ENCODE results near the gene FCN1. TPM values are rescaled to one million over a fixed set of nuclear protein-coding genes. Genes with fewer than 3 reads are reported as not detected.

The FCN1 gene
- total RNA-seq, 2 donors from 2014 or later: 12.4 to 27.8 TPM

DNA sequence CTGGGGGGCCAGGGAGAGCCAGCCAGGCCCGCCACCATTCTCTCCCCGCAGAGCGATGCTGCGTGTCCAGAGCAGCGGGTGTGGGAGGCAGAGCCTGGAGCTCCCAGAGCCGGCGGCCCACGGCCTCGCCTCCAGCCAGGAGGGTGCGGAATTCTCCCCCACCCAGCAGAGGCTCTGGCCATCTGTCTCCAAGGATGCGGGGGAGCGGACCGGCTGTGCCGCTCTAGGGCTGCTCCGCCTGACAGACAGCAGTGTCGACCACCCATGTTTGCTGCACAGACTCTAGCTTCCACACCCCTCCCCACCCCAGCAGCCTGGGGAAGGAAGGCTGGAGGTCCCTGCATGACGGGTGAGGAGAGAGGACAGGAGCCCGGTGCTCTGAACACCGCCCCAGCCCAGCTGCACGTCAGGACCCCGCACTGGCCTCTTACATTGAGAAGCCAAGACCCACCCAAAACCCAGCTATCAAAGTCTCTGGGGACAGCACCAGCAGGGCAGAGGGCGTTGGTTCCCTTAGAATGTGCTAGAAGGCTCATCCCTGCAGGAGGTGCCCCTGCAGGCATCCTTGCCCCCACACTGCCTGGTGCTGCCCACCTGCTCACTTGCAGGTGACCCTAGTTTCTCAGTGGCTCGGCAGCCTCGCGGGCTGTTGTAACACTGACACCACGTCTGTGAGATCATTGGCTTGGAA lies 29.7 kb upstream of the FCN1 start:
- no peak overlapping the region for H3K27ac Mint-ChIP-seq
- no peaks in the 10 kb centered on the region for H3K36me3 Mint-ChIP-seq (ENCODE audit: low read depth)
- H3K4me3 Mint-ChIP-seq: no peak overlapping the region
- DNase-seq: no peak
- no peaks in the 10 kb centered on the region for H3K9me3 ChIP-seq (ENCODE audit: control insufficient read depth, low read length, poor library complexity, severe bottlenecking)
- H3K4me1 Mint-ChIP-seq: no peaks in the 10 kb centered on the region
- ATAC-seq: no peak
- H3K27me3 Mint-ChIP-seq: no peaks in the 10 kb centered on the region

DNA sequence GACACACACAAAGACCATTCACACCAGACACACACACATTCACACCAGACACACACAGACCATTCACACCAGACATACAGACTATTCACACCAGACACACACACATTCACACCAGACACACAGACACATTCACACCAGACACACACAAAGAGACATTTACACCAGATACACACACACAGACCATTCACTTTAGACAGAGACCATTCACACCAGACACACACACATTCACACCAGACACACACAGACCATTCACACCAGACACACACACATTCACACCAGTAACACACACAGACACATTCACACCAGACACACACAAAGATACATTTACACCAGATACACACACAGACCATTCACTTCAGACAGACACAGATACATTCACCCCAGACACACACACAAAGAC lies 29.0 kb upstream of the FCN1 start:
- Mint-ChIP-seq H3K4me1 (no peaks in the 10 kb centered on the region), H3K4me3 (no peak overlapping the region), H3K36me3 (ENCODE audit: low read depth) (no peaks in the 10 kb centered on the region), H3K27me3 (no peaks in the 10 kb centered on the region), H3K27ac (no peak overlapping the region)
- no peaks in the 10 kb centered on the region for H3K9me3 ChIP-seq (ENCODE audit: control insufficient read depth, low read length, poor library complexity, severe bottlenecking)
- DNase-seq (no peak), ATAC-seq (no peak)

DNA sequence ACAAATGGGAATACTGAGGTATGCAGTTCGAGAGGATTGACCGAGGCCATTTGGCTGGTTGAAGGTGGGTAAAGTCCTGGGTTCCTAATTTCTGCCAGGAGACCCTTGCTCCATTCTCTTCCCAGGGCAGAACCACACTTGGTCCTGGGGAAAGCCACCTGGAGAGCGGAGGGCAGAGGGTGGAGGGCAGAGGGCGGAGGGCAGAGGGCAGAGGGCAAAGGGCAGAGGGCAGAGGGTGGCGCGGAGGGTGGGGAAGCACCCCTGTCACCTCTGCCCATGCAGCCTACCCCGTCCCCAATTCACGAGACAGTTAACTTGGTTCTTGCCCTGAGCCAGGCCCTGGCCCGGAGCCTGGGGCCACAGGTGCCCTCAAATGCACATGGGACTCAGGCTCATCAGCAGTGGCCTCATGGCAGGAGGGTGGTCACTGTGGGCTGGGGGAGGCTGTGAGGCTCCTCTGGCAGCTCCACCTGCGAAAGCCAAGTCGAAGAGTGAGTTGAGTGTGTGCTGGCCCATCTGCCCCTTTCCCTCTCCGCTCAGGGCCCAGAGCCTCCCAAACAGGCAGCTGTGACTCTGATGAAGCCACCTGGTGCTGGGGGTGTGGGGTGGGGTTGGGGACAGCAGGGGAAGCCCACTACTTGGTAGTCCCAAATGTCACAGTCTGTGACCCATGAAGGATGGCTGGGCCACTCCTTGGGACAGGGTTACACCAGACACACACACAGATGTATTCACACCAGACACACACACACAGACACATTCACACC lies 28.0 kb upstream of the FCN1 start:
- ATAC-seq (no peak), DNase-seq (no peak)
- Mint-ChIP-seq H3K4me1 (no peaks in the 10 kb centered on the region), H3K36me3 (ENCODE audit: low read depth) (no peaks in the 10 kb centered on the region), H3K27me3 (peaks cover 2% of the 10 kb centered on the region), H3K27ac (no peak overlapping the region), H3K4me3 (no peak overlapping the region)
- H3K9me3 ChIP-seq (ENCODE audit: control insufficient read depth, low read length, poor library complexity, severe bottlenecking): no peaks in the 10 kb centered on the region

DNA sequence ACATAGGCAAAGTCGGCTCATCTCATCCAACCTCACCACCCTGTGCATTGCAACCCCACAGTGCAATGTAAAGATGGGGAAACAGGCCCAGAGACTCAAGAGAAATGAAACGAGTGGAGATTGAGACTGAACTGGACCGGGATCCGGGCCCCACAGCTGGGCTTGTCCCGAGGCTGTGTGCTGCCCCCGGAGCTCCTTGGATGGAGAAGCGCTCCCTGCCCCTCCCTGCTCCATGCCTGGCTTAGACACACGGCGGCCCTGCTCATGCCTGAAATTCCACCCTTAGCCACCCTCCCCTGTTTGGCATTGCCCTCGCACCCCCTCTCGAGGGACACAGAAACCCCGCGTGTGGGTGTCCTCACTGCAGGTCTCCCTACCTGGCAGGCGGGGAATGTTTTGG lies 27.2 kb upstream of the FCN1 start:
- H3K27ac Mint-ChIP-seq: no peak overlapping the region
- no peak overlapping the region for H3K4me3 Mint-ChIP-seq
- H3K4me1 Mint-ChIP-seq: no peaks in the 10 kb centered on the region
- no peak for DNase-seq
- H3K9me3 ChIP-seq (ENCODE audit: control insufficient read depth, low read length, poor library complexity, severe bottlenecking): no peaks in the 10 kb centered on the region
- peaks cover 7% of the 10 kb centered on the region for H3K27me3 Mint-ChIP-seq
- no peak for ATAC-seq
- H3K36me3 Mint-ChIP-seq (ENCODE audit: low read depth): no peaks in the 10 kb centered on the region

DNA sequence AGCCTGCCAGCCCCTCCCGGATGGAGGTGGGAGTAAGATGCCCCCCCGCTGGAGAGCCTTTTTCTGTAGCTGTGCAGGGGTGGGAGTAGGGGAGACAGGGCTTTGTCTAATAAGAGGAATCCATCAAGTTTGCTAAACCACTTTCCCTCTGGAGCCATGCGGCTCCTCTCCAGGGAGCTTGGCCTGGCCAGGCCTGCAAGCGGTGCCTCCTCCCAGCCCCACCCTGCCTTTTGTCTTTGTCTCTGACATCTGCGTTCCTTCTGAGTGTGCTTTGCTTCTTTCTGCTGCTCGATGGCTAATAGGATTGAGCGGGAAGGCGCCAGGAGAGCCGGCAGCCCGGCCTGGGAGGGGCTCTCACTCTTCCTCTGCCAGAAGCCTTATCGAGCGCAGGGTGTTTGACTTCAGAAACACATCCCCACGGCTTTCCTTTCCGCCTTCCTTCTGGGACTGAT lies 26.7 kb upstream of the FCN1 start:
- peaks cover 13% of the 10 kb centered on the region for H3K27me3 Mint-ChIP-seq
- DNase-seq (no peak), ATAC-seq (no peak)
- no peak overlapping the region for H3K4me3 Mint-ChIP-seq
- no peaks in the 10 kb centered on the region for H3K36me3 Mint-ChIP-seq (ENCODE audit: low read depth)
- H3K27ac Mint-ChIP-seq: no peak overlapping the region
- no peaks in the 10 kb centered on the region for H3K4me1 Mint-ChIP-seq
- no peaks in the 10 kb centered on the region for H3K9me3 ChIP-seq (ENCODE audit: control insufficient read depth, low read length, poor library complexity, severe bottlenecking)

DNA sequence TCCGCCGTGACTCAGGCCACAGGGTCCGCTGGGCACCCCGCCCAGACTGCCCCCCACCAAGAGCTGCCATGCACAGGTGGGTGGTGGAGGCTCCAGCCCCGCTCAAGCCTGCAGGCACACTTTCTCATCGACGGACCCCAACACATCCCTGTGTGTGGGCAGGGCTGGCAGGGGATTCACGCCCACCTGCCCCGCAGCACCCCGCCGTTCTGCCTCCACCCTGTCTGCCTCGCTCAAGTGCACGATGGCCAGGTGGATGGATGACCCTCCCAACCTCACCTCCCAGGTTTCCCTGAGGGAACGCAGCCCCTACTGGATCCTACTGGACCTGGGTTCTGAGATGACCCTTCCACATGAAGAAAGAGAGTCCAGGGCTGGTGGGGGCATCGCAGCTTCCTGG lies 26.1 kb upstream of the FCN1 start:
- DNase-seq (no peak), ATAC-seq (no peak)
- no peaks in the 10 kb centered on the region for H3K4me1 Mint-ChIP-seq
- no peaks in the 10 kb centered on the region for H3K9me3 ChIP-seq (ENCODE audit: control insufficient read depth, low read length, poor library complexity, severe bottlenecking)
- H3K4me3 Mint-ChIP-seq: no peak overlapping the region
- H3K36me3 Mint-ChIP-seq (ENCODE audit: low read depth): no peaks in the 10 kb centered on the region
- no peak overlapping the region for H3K27ac Mint-ChIP-seq
- peaks cover 17% of the 10 kb centered on the region for H3K27me3 Mint-ChIP-seq

DNA sequence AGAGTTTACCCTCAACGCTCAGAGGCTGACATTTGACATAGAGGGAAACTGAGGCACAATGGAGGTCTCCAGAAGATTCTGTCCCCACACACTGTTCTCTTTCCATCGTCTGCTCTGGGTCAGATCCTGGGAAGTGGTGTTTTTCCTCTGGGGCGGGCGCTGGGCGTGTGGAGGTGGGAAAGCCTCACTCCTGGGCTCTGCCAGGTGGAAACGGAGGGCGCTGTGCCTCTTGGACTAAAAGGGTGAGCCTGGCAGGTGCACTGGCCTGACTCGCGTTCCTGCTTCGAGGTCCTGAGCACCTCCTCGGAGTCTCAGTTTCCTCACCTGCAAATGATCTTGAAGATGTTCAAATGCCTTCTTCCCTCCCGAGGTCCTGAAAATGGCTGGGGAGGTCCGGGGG lies 25.7 kb upstream of the FCN1 start:
- no peaks in the 10 kb centered on the region for H3K9me3 ChIP-seq (ENCODE audit: control insufficient read depth, low read length, poor library complexity, severe bottlenecking)
- DNase-seq (no peak), ATAC-seq (no peak)
- Mint-ChIP-seq H3K4me3 (no peak overlapping the region), H3K36me3 (ENCODE audit: low read depth) (no peaks in the 10 kb centered on the region), H3K27ac (no peak overlapping the region), H3K4me1 (no peaks in the 10 kb centered on the region), H3K27me3 (peaks cover 17% of the 10 kb centered on the region)

DNA sequence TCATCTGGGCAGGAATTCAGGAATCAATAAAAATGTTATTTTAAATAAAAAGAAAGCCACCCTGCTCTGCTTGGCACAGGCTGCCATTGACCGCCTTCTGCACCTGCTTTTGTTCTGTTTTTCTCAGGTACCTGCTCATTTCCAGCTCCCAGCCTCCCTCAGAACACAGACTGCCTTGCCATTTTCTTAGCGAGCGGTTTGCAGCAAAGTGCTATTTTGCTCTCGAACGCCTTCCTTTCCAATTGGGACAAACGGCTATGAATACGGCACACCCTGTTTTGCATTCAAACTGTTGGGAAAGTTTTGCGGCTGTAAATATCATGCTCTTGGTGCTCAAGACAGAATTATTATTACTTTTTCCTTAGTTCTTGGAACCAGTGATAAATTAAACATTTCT lies 25.1 kb upstream of the FCN1 start:
- H3K36me3 Mint-ChIP-seq (ENCODE audit: low read depth): no peaks in the 10 kb centered on the region
- no peak for ATAC-seq
- H3K27me3 Mint-ChIP-seq: peaks cover 17% of the 10 kb centered on the region
- H3K9me3 ChIP-seq (ENCODE audit: control insufficient read depth, low read length, poor library complexity, severe bottlenecking): no peaks in the 10 kb centered on the region
- no peak for DNase-seq
- no peak overlapping the region for H3K27ac Mint-ChIP-seq
- H3K4me1 Mint-ChIP-seq: no peaks in the 10 kb centered on the region
- H3K4me3 Mint-ChIP-seq: no peak overlapping the region

DNA sequence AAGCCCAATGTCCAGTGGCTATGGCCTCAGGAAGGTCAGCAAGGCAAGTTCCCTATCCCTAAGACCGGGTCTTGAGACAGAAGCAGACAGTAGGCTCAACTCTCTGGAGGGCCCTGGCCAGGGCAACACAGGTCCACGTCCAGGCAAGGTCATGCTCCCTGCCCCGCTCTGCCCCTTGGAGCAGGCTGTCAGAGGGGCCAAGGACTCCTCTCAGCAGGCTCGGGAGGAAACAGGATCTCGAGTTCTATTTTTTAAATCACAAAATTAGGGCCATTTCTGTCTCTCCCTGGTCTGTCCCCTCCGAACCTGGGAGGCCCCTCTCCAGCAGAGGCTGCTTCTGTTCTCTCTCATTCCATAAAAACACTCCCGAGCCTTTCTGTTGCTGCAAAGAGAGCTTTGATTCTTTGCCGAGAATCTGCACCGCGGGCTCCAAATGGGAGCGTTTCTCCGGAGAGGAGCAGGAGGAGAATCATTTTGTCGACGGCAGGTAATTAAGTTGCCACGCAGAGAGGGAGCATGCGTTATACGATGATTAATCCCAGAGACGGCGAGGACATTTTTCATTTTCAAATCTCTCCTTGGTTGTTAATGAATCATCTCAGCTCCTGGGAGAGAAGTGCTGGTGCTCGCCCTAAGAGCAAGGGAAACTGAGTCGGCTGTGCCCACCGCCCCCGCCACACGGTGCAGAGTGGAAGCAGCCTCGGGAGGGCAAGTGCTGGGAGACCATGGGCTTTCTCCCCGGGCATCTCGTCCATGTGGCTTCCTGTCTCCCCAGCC lies 24.5 kb upstream of the FCN1 start:
- H3K9me3 ChIP-seq (ENCODE audit: control insufficient read depth, low read length, poor library complexity, severe bottlenecking): no peaks in the 10 kb centered on the region
- Mint-ChIP-seq H3K27me3 (peaks cover 17% of the 10 kb centered on the region), H3K27ac (no peak overlapping the region), H3K4me1 (no peaks in the 10 kb centered on the region), H3K4me3 (no peak overlapping the region), H3K36me3 (ENCODE audit: low read depth) (no peaks in the 10 kb centered on the region)
- DNase-seq (no peak), ATAC-seq (no peak)

DNA sequence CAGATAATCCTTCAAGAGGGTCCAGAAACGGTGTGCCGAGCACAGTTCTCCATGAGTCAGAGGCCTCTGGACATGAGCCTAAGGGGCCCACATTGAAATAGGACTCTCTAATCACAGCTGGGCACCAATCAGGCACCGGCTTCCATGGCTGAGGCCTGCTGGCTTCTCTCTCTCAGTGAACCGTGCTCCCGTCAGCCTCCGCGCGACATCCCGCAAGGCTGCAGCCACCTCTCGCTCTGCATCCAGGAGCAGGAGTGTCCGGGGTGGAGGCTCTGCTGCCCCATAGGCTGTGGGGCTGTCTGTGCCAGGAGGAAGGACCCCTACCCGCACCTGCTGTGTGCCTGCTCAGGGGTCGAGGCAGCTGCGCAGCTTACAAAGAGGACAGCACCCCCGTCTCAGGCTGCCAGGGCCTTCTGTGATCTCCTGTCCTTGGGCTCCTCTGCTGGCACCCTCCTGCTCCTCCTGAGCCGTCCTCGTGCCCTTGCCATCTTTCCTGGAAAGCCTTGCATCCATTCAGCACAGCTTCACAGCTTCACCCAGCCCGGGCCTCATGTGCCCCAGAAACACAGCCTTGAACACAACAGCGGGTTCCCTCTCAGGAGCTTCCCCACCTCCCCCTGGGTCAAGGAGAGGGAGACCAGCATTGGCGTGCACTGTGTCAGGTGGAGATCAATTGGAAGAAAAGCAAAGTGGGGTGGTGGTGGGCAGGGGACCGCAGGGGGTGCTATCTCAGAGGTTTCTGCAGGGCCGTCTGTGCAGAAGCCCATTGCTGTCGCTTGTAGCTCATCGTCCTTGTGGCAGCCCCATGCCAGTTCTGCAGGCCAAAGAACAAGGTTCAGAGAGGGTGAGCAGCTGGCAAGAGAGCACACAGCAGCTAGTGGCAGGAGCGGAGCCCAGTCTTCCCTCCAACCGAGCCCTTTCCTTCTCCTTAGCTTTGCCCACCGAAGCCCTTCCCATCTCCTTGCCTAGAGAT lies 22.8 kb upstream of the FCN1 start:
- Mint-ChIP-seq H3K27ac (no peak overlapping the region), H3K4me3 (no peak overlapping the region), H3K4me1 (no peaks in the 10 kb centered on the region), H3K27me3 (peaks cover 22% of the 10 kb centered on the region), H3K36me3 (ENCODE audit: low read depth) (no peaks in the 10 kb centered on the region)
- DNase-seq (no peak), ATAC-seq (no peak)
- no peaks in the 10 kb centered on the region for H3K9me3 ChIP-seq (ENCODE audit: control insufficient read depth, low read length, poor library complexity, severe bottlenecking)

DNA sequence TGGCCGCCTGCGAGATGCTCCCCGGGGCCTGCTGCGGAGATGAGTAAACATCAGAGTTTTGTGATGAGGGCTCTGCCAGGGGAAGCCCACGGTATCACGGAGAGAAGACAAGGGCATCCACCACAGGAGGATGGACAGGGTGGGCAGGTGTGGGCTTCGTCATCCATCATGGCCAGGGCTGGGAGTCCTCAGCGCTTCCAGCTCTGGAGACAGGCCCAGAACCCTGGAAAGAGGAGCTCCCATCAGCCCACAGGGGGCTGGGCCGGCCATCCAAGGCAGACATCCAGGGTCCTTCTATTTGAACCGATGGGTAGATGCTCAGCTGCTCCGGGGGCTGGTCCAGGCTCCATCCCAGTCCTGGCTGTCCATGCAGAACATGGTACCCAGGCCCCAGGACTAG lies 22.1 kb upstream of the FCN1 start:
- no peak overlapping the region for H3K4me3 Mint-ChIP-seq
- no peaks in the 10 kb centered on the region for H3K4me1 Mint-ChIP-seq
- no peak overlapping the region for H3K27ac Mint-ChIP-seq
- peaks cover 24% of the 10 kb centered on the region for H3K27me3 Mint-ChIP-seq
- no peaks in the 10 kb centered on the region for H3K36me3 Mint-ChIP-seq (ENCODE audit: low read depth)
- no peaks in the 10 kb centered on the region for H3K9me3 ChIP-seq (ENCODE audit: control insufficient read depth, low read length, poor library complexity, severe bottlenecking)
- no peak for ATAC-seq
- DNase-seq: no peak

DNA sequence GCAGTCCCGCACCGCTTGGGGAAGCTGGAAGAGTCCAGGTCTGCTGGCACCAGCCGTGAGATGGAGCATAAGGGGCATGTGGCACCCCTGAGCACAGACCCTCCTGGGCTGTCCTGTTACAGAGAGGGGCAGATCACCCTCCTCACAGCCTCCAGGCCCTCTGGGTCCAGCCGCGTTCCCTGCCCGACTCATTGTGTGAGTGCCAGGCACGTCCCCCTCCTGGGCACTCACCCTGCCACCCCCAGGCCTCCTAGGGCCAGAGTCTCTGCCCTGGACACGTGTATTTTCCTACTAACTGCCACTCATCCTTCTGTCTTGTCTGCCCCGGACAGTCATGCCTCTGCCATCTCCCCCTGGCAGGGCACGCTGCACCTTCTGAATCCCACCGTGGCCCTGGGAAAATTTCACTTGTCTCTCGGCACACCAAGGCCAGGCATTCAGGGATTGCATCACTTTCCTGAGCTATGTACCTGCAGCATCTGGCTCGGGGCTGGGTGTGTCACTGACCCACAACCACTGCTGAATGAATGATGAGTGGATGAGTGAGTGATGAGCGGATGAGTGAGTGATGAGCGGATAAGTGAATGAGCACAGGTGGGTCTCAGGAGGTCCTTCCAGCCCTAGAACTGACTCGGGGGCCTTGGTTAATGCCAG lies 21.5 kb upstream of the FCN1 start:
- Mint-ChIP-seq H3K27me3 (peaks cover 27% of the 10 kb centered on the region), H3K4me3 (no peak overlapping the region)

More for the DNA sequence above, 21.5 kb upstream of the FCN1 start:
- H3K36me3 Mint-ChIP-seq (ENCODE audit: low read depth): no peaks in the 10 kb centered on the region
- no peaks in the 10 kb centered on the region for H3K4me1 Mint-ChIP-seq
- H3K27ac Mint-ChIP-seq: no peak overlapping the region
- no peak for DNase-seq
- no peaks in the 10 kb centered on the region for H3K9me3 ChIP-seq (ENCODE audit: control insufficient read depth, low read length, poor library complexity, severe bottlenecking)
- ATAC-seq: no peak
